Hepatic stellate cell (primary cell): ENCODE data around the gene CEP192.
A peak's percentile ranks its signal among the peaks of the same experiment; 100 is the strongest.

Source experiments
- DNase-seq: peaks from one replicate; pipeline ENCODE4 v3.0.0; 2011; ENCODE audit warnings: low spot score

Gene CEP192

DNA sequence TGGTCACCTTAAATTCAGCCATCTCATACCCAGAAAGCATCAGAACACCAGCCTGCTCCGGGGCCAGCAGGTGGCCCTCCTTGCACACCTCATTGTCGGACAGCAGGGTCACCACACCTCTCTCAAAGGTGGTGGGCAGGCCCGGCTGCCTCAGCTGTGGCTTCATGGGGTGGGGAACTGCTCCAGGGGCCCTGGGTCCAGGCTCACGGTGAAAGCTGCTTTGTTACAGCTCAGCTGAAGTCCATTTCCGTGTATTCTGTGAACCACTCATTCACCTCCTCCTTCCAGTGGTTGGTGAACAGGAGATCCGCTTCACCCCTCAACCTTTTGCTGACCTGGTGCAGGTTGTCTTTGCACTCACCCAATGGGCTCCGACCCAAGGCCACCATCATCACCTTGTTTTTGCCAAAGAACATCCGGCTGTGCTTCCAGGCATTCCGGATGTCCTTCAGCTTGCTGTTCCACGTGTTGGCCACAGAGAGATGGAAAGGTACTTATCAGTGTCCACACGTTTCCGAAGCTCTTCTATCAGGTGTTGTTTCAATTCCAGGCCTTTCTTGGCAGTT lies 148.8 kb downstream of the CEP192 start:
- DNase-seq, result no peak

- peak; percentile 34 for DNase-seq
These were observed 150.0 kb downstream of the CEP192 start for GRCh38 chr18:13141209-13141608.

DNA sequence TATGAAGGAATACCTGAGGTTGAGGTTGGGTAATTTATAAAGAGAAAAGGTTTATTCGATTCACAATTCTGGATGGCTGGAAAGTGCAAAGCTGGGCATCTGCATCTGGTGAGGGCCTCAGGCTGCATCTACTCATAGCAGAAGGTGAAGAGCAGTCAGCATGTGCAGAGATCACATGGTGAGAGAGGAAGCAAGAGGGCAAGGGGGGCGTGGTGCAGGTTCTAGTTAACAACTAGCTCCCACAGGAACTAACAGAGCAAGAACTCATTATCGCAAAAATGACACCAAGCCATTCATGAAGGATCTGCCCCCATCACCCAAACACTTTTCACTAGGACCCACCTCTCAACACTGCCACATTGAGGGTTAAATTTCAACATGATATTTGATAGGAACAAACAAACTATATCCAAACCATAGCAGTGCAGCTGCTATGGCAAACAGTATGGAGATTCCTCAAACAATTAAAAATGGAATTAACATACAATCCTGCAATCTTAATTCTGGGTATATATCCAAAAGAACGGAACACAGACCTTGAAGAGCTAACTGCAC lies 154.6 kb downstream of the CEP192 start:
- DNase-seq, result no peak

DNA sequence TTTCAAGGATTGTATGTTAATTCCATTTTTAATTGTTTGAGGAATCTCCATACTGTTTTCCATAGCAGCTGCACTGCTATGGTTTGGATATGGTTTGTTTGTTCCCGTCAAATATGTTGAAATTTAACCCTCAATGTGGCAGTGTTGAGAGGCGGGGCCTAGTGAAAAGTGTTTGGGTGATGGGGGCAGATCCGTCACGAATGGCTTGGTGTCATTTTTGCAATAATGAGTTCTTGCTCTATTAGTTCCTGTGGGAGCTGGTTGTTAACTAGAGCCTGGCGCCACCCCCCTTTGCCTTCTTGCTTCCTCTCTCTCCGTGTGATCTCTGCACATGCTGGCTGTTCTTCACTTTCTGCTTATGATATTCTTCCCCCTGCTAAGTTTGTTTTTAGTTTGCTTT lies 156.0 kb downstream of the CEP192 start:
- no peak for DNase-seq

- DNase-seq, result no peak
These were observed 160.5 kb downstream of the CEP192 start for GRCh38 chr18:13151656-13152055.

DNA sequence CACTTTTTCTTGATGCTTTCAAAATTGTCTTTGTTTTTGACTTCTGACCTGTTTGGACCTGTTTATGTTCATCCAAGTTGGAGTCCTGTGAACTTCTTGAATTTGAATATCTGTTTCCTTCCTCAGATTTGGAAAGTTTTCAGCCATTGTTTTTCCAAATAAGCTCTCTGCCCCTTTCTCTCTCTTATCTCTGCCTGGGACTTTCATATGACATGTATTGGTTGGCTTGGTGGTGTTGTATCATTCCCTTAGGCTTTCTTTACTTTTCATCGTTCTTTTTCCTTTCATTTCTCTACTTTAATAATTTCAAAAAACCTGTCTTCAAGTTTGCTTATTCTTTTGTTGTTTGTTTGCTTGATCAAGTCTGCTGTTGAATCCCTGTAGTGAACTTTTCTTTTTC lies 167.3 kb downstream of the CEP192 start:
- no peak for DNase-seq

GRCh38 chr18:13159579-13159978 lies 168.4 kb downstream of the CEP192 start:
- peak; percentile 60 for DNase-seq

- no peak for DNase-seq
These were observed 170.2 kb downstream of the CEP192 start for GRCh38 chr18:13161276-13161899.

DNA sequence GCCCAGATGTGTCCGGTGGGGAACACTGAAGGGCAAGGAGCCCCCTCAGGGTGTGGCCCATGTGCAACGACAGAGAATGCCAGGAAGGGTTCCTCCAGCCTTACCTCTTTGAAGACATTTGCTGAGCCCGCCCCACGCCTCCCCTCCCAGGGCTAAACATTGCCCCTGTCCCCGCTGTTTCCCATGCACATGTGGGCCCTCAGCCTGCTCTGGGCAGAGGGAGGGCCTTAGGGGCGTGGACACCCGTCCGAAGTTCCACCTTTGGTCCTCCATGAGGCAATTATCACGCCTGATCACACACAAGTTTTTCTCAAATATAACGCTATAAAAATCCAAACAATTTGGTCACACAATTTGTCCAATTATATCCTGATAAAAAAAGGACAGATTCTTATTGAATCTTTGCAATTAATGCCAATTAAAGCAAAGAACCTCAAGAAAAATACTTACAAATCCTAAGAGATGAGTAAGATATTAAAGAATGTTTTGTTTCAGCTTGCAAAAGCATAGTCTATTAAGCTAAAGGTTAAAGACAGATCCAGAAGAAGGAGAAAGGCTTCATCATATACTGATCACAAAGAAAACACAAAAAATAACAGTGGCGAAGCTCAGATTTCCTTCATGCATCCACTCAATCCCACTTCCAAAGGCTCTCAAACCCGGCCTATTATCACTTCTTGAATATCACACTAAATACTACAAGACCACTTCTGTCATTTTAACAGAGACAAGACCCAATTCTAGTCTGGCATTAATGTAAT lies 172.2 kb downstream of the CEP192 start:
- DNase-seq, result peak; percentile 48

DNA sequence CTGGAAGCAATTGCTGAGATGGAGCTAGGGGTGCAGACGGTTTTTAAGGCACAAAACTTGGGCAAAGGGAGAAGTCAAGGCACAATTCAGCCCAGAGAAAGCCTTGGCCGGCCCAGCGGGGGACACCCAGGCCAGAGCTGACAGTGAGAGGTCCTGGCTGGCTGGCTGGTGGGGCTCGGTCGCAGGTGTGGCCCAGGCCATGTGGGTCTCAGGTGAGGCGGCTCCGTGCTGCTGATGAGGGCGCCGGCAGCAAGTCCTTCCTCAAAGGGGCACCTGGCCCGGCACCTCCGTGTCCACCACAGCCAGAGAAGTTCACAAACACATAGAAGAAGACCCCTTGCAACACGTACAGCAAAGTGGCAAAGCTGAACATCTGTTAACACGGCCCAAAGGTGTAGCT lies 173.2 kb downstream of the CEP192 start:
- DNase-seq, result no peak

DNA sequence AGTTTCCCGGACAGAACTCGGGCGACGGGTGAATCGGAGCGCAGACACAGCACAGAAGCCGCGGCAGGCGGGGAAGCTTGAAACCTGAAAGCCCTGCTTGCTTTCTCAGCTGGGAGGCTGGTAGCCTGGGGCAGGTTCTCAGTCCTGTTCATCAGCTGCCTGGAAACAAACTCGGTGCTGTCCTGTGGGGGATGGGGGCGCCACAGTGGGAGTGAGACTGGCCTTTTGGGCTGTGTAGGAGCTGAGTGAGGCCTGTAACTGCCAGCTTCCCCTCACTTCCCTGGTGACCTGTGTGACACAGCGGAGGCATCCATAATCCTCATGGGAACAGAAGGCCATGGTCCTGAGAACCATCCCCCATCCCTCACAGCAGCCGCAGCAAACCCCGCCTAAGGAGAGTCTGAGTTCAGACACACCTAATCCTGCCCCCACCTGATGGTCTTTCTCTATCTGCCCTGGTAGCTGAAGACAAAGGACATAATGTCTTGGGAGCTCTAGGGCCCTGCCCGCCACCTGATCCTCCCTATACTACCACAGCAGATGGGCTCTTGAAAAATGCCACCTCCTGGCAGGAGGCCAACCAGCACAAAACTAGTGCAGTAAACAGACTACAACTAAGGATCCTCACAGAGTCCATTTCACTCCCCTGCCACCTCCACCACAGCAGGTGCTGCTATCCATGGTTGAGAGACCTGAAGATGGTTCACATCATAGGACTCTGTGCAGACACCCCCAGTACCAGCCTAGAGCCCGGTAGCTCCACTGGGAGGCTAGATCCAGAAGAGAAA lies 174.7 kb downstream of the CEP192 start:
- DNase-seq, result no peak

DNA sequence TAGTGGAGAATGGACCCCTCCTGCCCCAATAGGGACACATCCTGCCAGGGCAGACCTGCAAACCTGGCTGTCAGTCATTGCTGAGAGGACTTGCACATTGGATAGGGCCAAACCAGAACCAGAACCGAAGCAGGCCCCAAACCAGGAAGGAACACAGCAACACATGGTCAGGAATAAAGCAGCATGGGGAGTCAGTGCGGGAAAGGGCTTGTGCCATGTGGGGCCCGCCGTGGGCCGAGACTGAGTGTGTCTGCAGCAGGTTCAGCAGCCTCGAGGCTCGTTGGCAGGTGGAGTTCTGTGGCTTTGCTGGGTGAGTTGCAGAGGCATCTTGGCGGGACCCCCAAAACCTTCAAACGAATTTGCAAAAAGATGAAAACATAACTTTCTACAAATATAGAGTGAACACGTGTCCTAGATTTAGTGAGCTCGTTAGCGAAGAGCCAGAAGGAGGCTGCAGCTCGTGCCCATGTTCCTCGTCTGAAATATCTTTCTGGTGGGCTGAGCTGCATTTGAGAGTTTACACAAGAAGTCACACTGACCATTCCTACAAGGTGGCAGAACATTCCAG lies 182.5 kb downstream of the CEP192 start:
- DNase-seq, result no peak
